ENCODE results near the gene SLC13A4. TPM values are rescaled to one million over a fixed set of nuclear protein-coding genes. Genes with fewer than 3 reads are reported as not detected.

The SLC13A4 gene
- total RNA-seq, 1 donor from 2014 or later: 5.2 TPM

GRCh38 chr7:135717693-135718092 is 10.3 kb downstream of the SLC13A4 start:
- no peak for TF ChIP-seq CTCF (conservative IDR thresholded peaks at IDR 0.05)
- Mint-ChIP-seq H3K36me3 (no peaks in the 10 kb centered on the region), H3K4me3 (no peak overlapping the region), H3K27me3 (peaks cover 3% of the 10 kb centered on the region), H3K27ac (no peak overlapping the region), H3K4me1 (ENCODE audit: unreplicated experiment) (peaks cover 14% of the 10 kb centered on the region), H3K9me3 (no peaks in the 10 kb centered on the region)
- no peak for DNase-seq (ENCODE audit: extremely low spot score, unreplicated experiment)

DNA sequence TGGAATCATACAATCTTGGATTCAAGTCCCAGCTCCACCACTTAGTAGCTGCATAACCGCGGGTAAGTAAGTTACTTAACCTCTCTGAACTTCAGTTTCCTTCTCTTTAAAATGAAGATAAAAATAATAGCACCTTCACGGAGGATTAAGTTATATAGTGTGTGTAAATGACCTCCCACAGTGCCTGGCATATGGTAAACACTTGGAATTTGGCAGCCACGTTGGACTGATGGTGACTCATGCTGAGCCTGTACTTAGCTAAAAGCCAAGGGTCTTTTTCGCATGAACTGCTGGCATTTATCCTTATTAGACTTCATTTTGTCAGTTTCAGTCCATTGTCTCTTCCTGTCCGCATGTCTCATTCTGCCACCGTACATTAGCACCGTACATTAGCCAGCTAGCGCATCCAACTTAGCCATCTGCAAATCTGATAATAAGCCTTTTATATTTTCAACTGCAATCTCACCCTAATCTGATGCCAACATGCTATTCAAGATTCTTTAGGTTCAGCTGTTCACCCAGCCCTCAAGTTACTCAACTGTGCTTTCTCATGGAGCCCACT is 11.2 kb downstream of the SLC13A4 start:
- Mint-ChIP-seq H3K27ac (no peak overlapping the region), H3K27me3 (peaks cover 3% of the 10 kb centered on the region), H3K4me1 (ENCODE audit: unreplicated experiment) (peaks cover 16% of the 10 kb centered on the region), H3K9me3 (no peaks in the 10 kb centered on the region), H3K36me3 (no peaks in the 10 kb centered on the region), H3K4me3 (no peak overlapping the region)
- TF ChIP-seq CTCF (conservative IDR thresholded peaks at IDR 0.05): no peak
- DNase-seq (ENCODE audit: extremely low spot score, unreplicated experiment): no peak

- H3K9me3 Mint-ChIP-seq: no peaks in the 10 kb centered on the region
- H3K27ac Mint-ChIP-seq: no peak overlapping the region
- DNase-seq (ENCODE audit: extremely low spot score, unreplicated experiment): no peak
- no peak for TF ChIP-seq CTCF (conservative IDR thresholded peaks at IDR 0.05)
- H3K4me3 Mint-ChIP-seq: no peak overlapping the region
- peaks cover 16% of the 10 kb centered on the region for H3K4me1 Mint-ChIP-seq (ENCODE audit: unreplicated experiment)
- no peaks in the 10 kb centered on the region for H3K36me3 Mint-ChIP-seq
- H3K27me3 Mint-ChIP-seq: no peaks in the 10 kb centered on the region
Measured at GRCh38 chr7:135715673-135716072, 12.3 kb downstream of the SLC13A4 start.

DNA sequence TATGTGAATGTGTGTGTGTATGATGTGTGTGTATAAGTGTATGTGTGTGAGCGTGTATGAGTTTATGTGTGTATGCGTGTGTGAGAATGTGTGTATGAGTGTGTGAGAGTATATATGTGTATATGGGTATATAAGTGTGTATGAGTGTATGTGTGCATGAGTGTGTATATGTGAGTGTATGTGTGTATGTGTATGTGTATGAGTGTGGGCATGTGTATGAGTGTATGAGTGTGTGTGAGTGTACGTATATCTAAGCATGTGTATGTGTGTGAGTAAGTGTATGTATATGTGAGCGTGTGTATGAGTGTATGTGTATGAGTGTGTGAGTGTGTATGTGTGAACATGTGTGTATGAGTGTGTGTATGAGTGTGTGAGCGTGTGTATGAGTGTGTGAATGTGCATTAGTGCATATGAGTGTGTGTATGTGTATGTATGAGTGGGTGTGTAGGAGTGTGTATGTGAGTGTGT is 12.9 kb downstream of the SLC13A4 start:
- Mint-ChIP-seq H3K36me3 (no peaks in the 10 kb centered on the region), H3K4me1 (ENCODE audit: unreplicated experiment) (peaks cover 16% of the 10 kb centered on the region), H3K27ac (no peak overlapping the region)

GRCh38 chr7:135714534-135715009 is 13.4 kb downstream of the SLC13A4 start:
- DNase-seq (ENCODE audit: extremely low spot score, unreplicated experiment): no peak
- H3K36me3 Mint-ChIP-seq: no peaks in the 10 kb centered on the region
- H3K27me3 Mint-ChIP-seq: no peaks in the 10 kb centered on the region
- H3K4me1 Mint-ChIP-seq (ENCODE audit: unreplicated experiment): peaks cover 14% of the 10 kb centered on the region
- peaks cover 2% of the 10 kb centered on the region for H3K9me3 Mint-ChIP-seq
- no peak for TF ChIP-seq CTCF (conservative IDR thresholded peaks at IDR 0.05)
- H3K4me3 Mint-ChIP-seq: no peak overlapping the region
- no peak overlapping the region for H3K27ac Mint-ChIP-seq

More for the DNA sequence above, 12.9 kb downstream of the SLC13A4 start:
- no peak overlapping the region for H3K4me3 Mint-ChIP-seq
- TF ChIP-seq CTCF (conservative IDR thresholded peaks at IDR 0.05): no peak
- no peak for DNase-seq (ENCODE audit: extremely low spot score, unreplicated experiment)
- no peaks in the 10 kb centered on the region for H3K9me3 Mint-ChIP-seq
- H3K27me3 Mint-ChIP-seq: no peaks in the 10 kb centered on the region
